HG02973 (cell line): ENCODE measurements around the gene PLXNB1.
A peak's percentile ranks its signal among the peaks of the same experiment; 100 is the strongest.
"Not testable (repeated sequence)": the region's sequence is repeated elsewhere in the genome, so short reads cannot be mapped to it uniquely, and the experiment has no call there.

Source experiments
- ATAC-seq: cut with Tn5 transposase; IDR thresholded peaks from one replicate; pipeline ENCODE4 v1.9.1; 2021; ENCODE audit warnings: moderate library complexity; ENCODE audit not compliant: unreplicated experiment

Gene PLXNB1

DNA sequence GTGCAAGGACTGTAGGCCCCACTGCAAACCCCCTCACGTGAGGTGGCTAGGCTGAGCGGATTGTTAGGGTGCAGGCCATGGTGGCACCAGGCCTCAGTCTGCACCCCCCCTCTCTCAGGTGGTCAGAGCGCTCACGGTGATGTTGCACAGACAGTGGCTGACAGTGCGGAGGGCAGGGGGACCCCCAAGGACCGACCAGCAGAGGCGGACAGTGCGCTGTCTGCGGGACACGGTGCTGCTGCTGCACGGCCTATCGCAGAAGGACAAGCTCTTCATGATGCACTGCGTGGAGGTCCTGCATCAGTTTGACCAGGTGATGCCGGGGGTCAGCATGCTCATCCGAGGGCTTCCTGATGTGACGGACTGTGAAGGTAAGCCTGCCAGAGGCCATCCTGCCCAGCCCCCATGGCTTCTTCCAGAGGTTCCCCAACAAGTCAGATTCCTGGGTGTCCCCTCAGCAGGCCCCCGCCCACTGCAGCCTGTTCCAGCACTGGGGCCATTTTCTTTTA is 34.9 kb upstream of the PLXNB1 start:
- ATAC-seq = no peak

DNA sequence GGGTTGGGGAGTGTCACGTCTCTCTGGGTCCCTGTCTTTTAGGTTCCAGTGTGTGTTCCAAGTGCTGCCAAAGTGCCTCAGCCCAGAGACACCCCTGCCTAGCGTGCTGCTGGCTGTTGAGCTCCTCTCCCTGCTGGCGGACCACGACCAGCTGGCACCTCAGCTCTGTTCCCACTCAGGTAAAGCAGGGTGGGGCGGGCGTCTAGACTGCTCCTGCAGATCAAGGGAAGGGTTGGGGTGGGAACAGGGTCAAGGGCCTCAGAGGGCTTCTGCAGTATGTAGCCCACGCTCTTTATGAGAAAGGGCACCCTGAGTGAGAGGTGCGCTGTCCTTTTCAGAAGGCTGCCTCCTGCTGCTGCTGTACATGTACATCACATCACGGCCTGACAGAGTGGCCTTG is 33.8 kb upstream of the PLXNB1 start:
- ATAC-seq = no peak

DNA sequence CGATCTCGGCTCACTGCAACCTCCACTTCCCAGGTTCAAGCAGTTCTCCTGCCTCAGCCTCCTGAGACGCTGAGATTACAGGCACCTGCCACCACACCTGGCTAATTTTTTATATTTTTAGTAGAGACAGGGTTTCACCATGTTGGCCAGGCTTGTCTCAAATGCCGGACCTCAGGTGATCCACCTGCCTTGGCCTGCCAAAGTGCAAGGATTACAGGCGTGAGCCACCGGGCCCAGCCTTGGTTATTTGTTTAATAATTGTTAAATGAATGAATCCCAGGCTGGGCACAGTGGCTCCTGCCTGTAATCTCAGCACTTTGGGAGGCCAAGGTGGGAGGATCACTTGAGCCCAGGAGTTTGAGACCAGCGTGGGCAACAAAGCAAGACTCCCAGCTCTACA is 31.9 kb upstream of the PLXNB1 start:
- ATAC-seq = not testable (repeated sequence)

DNA sequence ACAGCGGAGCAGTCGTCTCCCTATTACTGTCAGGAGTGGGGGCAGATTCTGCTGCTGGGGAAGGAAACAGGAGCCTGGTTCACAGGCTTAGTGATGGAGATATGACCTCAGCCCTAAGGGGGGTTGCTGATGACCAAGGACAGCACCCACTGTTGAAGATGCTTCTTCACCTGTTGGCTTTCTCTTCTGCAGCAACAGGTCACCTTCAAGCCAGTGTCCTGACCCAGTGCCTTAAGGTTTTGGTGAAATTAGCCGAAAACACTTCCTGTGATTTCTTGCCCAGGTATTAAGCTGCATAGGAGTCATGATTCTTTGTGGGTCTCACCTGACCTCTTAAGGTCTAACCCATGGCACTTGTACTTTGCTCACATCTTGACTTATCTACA is 30.6 kb upstream of the PLXNB1 start:
- ATAC-seq = no peak

DNA sequence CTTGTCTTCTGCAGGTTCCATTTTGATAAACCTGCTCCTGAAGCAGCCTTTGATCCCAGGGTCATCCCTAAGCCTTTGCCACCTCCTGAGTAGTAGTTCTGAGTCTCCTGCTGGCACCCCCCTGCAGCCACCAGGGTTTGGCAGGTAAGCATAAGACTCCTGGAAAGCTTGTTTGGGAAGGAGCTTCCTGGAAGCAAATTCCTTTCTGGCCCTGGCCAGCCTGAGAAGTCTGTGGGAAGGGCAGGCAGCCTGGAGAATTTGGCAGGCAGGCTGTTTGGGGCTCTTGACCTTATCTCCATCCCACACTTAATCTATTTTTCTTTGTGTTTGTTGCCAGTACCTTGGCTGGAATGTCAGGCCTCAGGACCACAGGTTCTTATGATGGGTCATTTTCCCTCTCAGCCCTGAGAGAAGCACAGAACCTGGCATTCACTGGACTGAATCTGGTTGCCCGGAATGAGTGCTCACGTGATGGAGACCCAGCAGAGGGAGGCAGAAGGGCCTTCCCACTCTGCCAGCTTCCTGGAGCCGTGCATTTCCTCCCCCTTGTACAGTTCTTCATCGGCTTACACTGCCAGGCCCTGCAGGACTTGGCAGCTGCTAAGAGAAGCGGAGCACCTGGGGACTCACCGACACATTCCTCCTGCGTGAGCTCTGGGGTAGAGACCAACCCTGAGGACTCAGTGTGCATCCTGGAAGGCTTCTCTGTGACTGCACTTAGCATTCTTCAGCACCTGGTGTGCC is 30.1 kb upstream of the PLXNB1 start:
- no peak for ATAC-seq

GRCh38 chr3:48459331-48459730 is 29.4 kb upstream of the PLXNB1 start:
- ATAC-seq = no peak

GRCh38 chr3:48456456-48456855 is 26.6 kb upstream of the PLXNB1 start:
- ATAC-seq = no peak

DNA sequence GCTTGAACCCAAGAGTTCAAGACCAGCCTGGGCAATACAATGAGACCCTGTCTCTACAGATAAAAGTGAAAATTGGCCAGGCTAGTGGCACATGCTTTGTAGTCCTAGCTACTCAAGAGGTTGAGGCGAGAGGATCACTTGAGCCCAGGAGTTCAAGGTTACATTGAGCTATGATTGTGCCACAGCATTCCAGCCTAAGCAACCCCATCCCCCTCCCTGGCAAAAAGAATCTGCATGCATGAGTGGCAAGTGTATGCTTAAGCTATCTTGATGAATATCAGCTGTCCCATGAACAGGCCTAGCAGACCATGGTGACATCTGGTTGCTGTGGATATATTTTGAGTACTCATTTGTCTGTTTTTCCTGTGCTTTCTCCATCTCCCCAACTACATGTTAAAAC is 21.4 kb upstream of the PLXNB1 start:
- ATAC-seq = no peak

GRCh38 chr3:48446425-48447193 is 16.7 kb upstream of the PLXNB1 start, which contains the start of gene ATRIP:
TSS of gene ATRIP (plus strand) at chr3:48446737. CDS start at chr3:48446846, 109 bp downstream.
- peak; percentile 82 for ATAC-seq

- ATAC-seq = no peak
Measured at GRCh38 chr3:48446043-48446424, 16.1 kb upstream of the PLXNB1 start.

DNA sequence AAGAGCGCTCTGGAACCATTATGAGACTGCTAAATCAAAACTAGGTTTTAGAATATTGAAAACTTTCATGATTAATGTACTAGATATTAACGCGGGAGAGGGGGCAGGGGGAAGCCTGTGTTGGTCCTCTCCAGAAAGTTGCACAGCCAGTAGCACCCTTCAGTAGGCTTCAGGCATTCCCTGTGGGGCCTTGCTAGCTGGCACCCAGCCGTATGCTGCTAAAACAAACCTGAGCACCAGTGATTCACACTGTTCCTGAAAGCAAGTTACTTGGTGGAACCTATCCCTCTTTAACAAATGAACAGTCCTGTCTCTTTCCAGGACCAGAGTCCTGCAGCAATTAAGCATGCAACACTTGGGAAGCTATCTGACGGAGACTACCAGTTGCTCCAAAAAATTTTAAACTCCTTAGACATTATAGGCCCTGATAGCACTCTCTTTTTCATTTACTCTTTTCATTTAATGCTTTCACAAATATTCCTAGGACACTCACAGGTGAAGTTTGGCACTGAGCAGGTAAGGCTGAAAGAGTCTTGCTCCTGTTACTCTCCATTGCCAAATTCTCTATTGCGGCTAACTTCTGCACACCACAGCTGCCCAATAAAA is 15.5 kb upstream of the PLXNB1 start:
- no peak for ATAC-seq

GRCh38 chr3:48441940-48442339 is 12.1 kb upstream of the PLXNB1 start:
- ATAC-seq = no peak

DNA sequence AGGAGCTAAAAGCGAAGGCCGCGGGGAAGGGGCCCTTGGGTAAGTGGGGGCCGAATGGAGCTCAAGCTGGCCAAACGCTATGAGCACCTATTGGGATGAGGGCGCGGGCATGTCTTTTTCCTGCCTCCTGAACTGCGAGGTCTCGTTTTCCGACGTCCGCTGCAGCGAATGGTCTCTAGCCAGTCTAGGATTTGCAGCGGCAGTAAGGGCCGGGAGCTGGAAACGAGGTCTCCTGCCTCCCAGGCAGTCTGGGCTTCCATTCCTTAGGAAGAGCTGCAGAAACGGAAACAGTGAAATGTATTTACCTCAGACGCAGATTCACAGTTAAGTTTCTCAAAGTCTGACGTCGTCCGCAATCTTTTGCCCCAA is 10.7 kb upstream of the PLXNB1 start:
- ATAC-seq = no peak

- ATAC-seq = peak; percentile 88
Measured at GRCh38 chr3:48439820-48440589, 10.1 kb upstream of the PLXNB1 start, which contains the start of the genes CCDC51 and TMA7. TSS of gene CCDC51 (minus strand) at chr3:48440119. CDS start at chr3:48435128, 4,991 bp downstream. TSS of gene TMA7 (plus strand) at chr3:48440257. CDS start at chr3:48440297, 40 bp downstream.

DNA sequence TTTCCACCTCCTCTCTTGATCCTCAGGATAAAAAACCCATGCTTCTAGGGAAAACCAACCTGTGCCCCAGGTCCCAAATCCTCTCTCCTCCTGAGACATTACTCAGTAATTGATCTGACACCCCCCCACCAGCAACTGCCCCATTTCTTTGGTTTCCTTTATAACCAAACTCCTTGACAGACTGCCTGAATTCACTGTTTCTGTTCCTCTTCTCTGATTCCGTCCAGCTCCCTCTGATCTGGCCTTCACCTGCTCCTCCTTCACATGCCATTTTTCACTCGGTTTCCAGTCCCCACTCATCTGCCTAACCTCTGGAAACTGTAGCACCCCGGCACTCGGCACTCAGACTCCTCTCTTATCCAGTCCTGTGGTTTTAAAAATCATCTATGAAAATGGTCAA is 7.9 kb upstream of the PLXNB1 start:
- no peak for ATAC-seq

DNA sequence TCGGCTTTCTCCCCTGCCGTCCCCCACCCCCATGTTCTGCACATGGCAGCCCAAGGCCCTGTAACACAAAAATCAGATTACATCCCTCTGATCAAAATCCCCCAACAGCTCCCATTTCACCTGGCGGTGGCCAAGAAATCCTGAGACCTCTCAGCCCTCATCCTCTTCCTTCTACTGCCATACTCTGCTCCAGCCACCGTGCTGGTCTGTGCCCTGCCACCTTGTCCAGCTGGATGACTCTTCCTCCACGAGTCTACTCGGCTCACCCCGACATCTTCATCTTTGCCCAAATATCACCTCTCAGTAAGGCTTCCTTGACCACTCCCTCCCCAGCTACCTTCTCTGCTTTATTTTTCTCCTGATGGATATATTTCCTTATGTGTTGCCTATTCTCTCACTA is 7.0 kb upstream of the PLXNB1 start:
- ATAC-seq = no peak

- ATAC-seq = no peak
Measured at GRCh38 chr3:48436477-48436787, 6.5 kb upstream of the PLXNB1 start.

GRCh38 chr3:48435774-48436476 is 6.0 kb upstream of the PLXNB1 start:
- ATAC-seq = no peak

GRCh38 chr3:48435223-48435595 is 5.3 kb upstream of the PLXNB1 start:
- ATAC-seq = no peak

GRCh38 chr3:48434591-48435222 is 4.8 kb upstream of the PLXNB1 start:
- no peak for ATAC-seq
